HepG2 (cell line): ENCODE measurements around the gene PVALB. TPM values are rescaled to one million over a fixed set of nuclear protein-coding genes. Genes with fewer than 3 reads are reported as not detected.
A peak's percentile ranks its signal among the peaks of the same experiment; 100 is the strongest.

Experiments used
- ATAC-seq: fragments of 200-7000 bp; cut with Tn5 transposase; 3 replicates; pipeline ENCODE4 v1.9.1; 2020; ENCODE audit warnings: mild to moderate bottlenecking, moderate library complexity
- Bru-seq: library from RNA; stranded (reverse); fragments of 400-500 nt; gene quantifications from one replicate; lab custom pipeline; 2021; lab: Mats Ljungman, UMichigan
- BruChase-seq, 2 experiments: library from RNA; stranded (reverse); fragments of 400-500 nt; gene quantifications; one replicate each; lab custom pipeline; 2021; lab: Mats Ljungman, UMichigan
- BruUV-seq: library from RNA; stranded (reverse); fragments of 400-500 nt; replicated peaks from 2 replicates; lab custom pipeline; 2021; lab: Mats Ljungman, UMichigan
- CTCF ChIA-PET: fragments of 300-600 bp; formaldehyde crosslinking; extraction: SDS; loops from one replicate; lab custom pipeline; 2021; ENCODE audit warnings: low total read pairs, inconsistent platforms, low intra/inter-chr PET ratio; lab: Yijun Ruan, JAX
- POLR2A ChIA-PET: fragments of 350-600 bp; sonication (Branson Sonifier 250); formaldehyde crosslinking; loops from one replicate; lab custom pipeline; 2020; ENCODE audit warnings: antibody characterized with exemption, inconsistent platforms; lab: Yijun Ruan, JAX
- DNase-seq: peaks from one replicate; pipeline ENCODE4 v3.0.0-alpha.2; 2015; ENCODE audit warnings: low spot score
- FAIRE-seq: peaks from 3 replicates; lab custom pipeline; 2011; peaks lifted over from hg19 to GRCh38; lab: Jason Lieb, UNC
- H2AFZ ChIP-seq: one replicate; pipeline ENCODE4 v1.6.1; 2011; ENCODE audit warnings: low read length, inconsistent platforms
- H3K27ac ChIP-seq: fragments of 300-600 bp; 3 replicates; pipeline ENCODE4 v1.8.0; 2011; ENCODE audit warnings: mixed run types, mild to moderate bottlenecking, mixed read lengths, low read length, inconsistent platforms; ENCODE audit not compliant: insufficient read depth; ENCODE audit errors: extremely low read length
- H3K27me3 ChIP-seq, 2 experiments: fragments of 200-600 bp in 1 of 2; 2 replicates in 1 of 2; 3 replicates in 1 of 2; pipeline versions ENCODE4 v1.6.0 to v1.8.0; 2011; ENCODE audit warnings: low read length in 2 of 2, mild to moderate bottlenecking in 2 of 2, moderate library complexity in 2 of 2, inconsistent platforms in 1 of 2; ENCODE audit not compliant: insufficient read depth in 2 of 2, control insufficient read depth in 1 of 2
- H3K36me3 ChIP-seq, 2 experiments: fragments of 200-600 bp in 1 of 2; replicated peaks in 1 of 2; 2 replicates in 1 of 2; 3 replicates in 1 of 2; pipeline versions ENCODE4 v1.5.1 to v1.8.0; 2011; ENCODE audit warnings: low read length in 2 of 2, inconsistent platforms in 1 of 2; ENCODE audit not compliant: insufficient read depth in 2 of 2, control insufficient read depth in 1 of 2
- H3K4me1 ChIP-seq: 2 replicates; pipeline ENCODE4 v1.5.1; 2012; ENCODE audit warnings: low read length, inconsistent platforms; ENCODE audit not compliant: insufficient read depth
- H3K4me2 ChIP-seq: 2 replicates; pipeline ENCODE4 v1.6.0; 2011; ENCODE audit warnings: low read depth, low read length, inconsistent platforms
- H3K4me3 ChIP-seq, 3 experiments: fragments of 200-600 bp in 1 of 3; sonication (generic), shearing (Covaris generic) in 1 of 3; replicated peaks in 1 of 3; 2 replicates each; pipeline ENCODE4 v1.5.1; 2011 to 2016; ENCODE audit warnings: low read length in 3 of 3, inconsistent platforms in 2 of 3, low read depth in 2 of 3, mild to moderate bottlenecking in 2 of 3, control low read depth in 1 of 3, mixed read lengths in 1 of 3; ENCODE audit not compliant: insufficient read depth in 1 of 3
- H3K79me2 ChIP-seq: one replicate; pipeline ENCODE4 v1.6.1; 2011; ENCODE audit warnings: low read length, inconsistent platforms; ENCODE audit not compliant: insufficient read depth
- H3K9ac ChIP-seq: 2 replicates; pipeline ENCODE4 v1.6.0; 2011; ENCODE audit warnings: mild to moderate bottlenecking, low read depth, low read length, inconsistent platforms; ENCODE audit not compliant: insufficient read depth
- H3K9me3 ChIP-seq: 2 replicates; pipeline ENCODE4 v1.5.1; 2012; ENCODE audit warnings: mild to moderate bottlenecking, low read length
- H4K20me1 ChIP-seq: 2 replicates; pipeline ENCODE4 v1.6.0; 2011; ENCODE audit warnings: inconsistent platforms, mild to moderate bottlenecking, low read length, moderate library complexity; ENCODE audit not compliant: insufficient read depth
- ATF6 ChIP-seq: sonication (generic); formaldehyde crosslinking; conservative IDR thresholded peaks from 2 replicates; pipeline ENCODE4 v1.4.0; 2020; ENCODE audit warnings: missing genetic modification reagents
- HOXA3 ChIP-seq: sonication (generic); formaldehyde crosslinking; IDR thresholded peaks from 2 replicates; pipeline ENCODE4 v1.5.0; 2020; ENCODE audit warnings: missing genetic modification reagents
- NFE2L2 ChIP-seq: fragments of 150-350 bp; IDR thresholded peaks from 2 replicates; pipeline ENCODE4 v1.6.1; 2014; ENCODE audit warnings: low read length
- RAD21 ChIP-seq: fragments of 450-650 bp; formaldehyde crosslinking; IDR thresholded peaks from 2 replicates; pipeline ENCODE4 v1.5.0; 2020; ENCODE audit warnings: mild to moderate bottlenecking
- TCF12 ChIP-seq, 2 experiments: fragments of 450-650 bp in 1 of 2; sonication (generic) in 1 of 2; formaldehyde crosslinking in 1 of 2; IDR thresholded peaks; 2 replicates each; pipeline versions ENCODE4 v1.6.1 to v1.8.0; 2017 to 2022; ENCODE audit warnings: antibody characterized with exemption in 1 of 2, mild to moderate bottlenecking in 1 of 2, missing genetic modification reagents in 1 of 2, moderate library complexity in 1 of 2
- ZBTB14 ChIP-seq: sonication (generic); formaldehyde crosslinking; IDR thresholded peaks from 2 replicates; pipeline ENCODE4 v1.4.0; 2020; ENCODE audit warnings: missing genetic modification reagents
- ZBTB3 ChIP-seq: sonication (generic); formaldehyde crosslinking; IDR thresholded peaks from 2 replicates; pipeline ENCODE4 v1.4.0; 2020; ENCODE audit warnings: low read depth, mild to moderate bottlenecking, moderate library complexity, missing genetic modification reagents, borderline replicate concordance
- ZNF800 ChIP-seq: sonication (generic); formaldehyde crosslinking; IDR thresholded peaks from 2 replicates; pipeline ENCODE4 v1.4.0; 2020; ENCODE audit warnings: missing genetic modification reagents
- WGBS: methylation state at CpG from one replicate; pipeline ENCODE4 v1.1.6; 2017; ENCODE audit warnings: low lambda C conversion rate; 5-methylcytosine and 5-hydroxymethylcytosine counted together
- in situ Hi-C: cut with HindIII; loops from 2 replicates; pipeline ENCODE4 v1.10.0; 2017; ENCODE audit warnings: low pct_unique_long_range_greater_than_20kb; ENCODE audit not compliant: extremely low pct_ligation_motif_present
- intact Hi-C: fragments of 100-400 bp; cut with micrococcal nuclease; formaldehyde crosslinking; loops from one replicate; pipeline ENCODE4 v1.10.0; 2022; ENCODE audit not compliant: unreplicated experiment
- long read RNA-seq, 2 experiments: library from RNA in 1 of 2; library from polyadenylated mRNA in 1 of 2; stranded (forward) in 1 of 2; unstranded in 1 of 2; transcript quantifications; one replicate each; pipeline ENCODE4 v2.0.0, GENCODE V29; 2019 to 2022
- polyA minus RNA-seq, 3 experiments: library from RNA; depleted of rRNA, polyadenylated mRNA; stranded (reverse); fragments of >200 nt; gene quantifications; 2 replicates each; pipeline ENCODE4 v1.2.3, GENCODE V29; 2011; ENCODE audit warnings: low replicate concordance in 1 of 3
- polyA plus RNA-seq, 8 experiments: library from polyadenylated mRNA; depleted of rRNA in 3 of 8; stranded (reverse) in 7 of 8; unstranded in 1 of 8; fragments of >200 nt; fragmentation: Illumina TruSeq in 4 of 8; extraction: Trizol in 4 of 8; gene quantifications; 2 replicates each; pipeline versions ENCODE4 v1.2.1 to v1.2.3, GENCODE V29; 2011 to 2016; ENCODE audit warnings: low read depth in 4 of 8, missing spikeins in 1 of 8, mixed read lengths in 1 of 8; ENCODE audit not compliant: insufficient read depth in 1 of 8
- total RNA-seq, 5 experiments: library from RNA; depleted of rRNA; stranded (reverse); fragments of >200 nt; fragmentation: Illumina TruSeq; extraction: Trizol; gene quantifications; 2 replicates each; pipeline ENCODE4 v1.2.3, GENCODE V29; 2016; ENCODE audit warnings: low read depth in 1 of 5

Gene PVALB
- total RNA-seq (2016; rRNA removed; fragmentation: Illumina TruSeq; extraction: Trizol) (not detected in 2 replicates), polyA plus RNA-seq (2011; rRNA removed) (not detected in 2 replicates), polyA minus RNA-seq (2011; rRNA and poly(A)+ RNA removed; ENCODE audit: low replicate concordance) (not detected in 2 replicates), Bru-seq, nascent RNA (not detected), BruChase-seq, experiment 1, labeled RNA remaining after a 6-hour chase (not detected), BruChase-seq, experiment 2, labeled RNA remaining after a 2-hour chase (not detected)
- not detected in 2 replicates for total RNA-seq (2016; cell fraction: cytosol; rRNA removed; fragmentation: Illumina TruSeq; extraction: Trizol; ENCODE audit: low read depth)
- total RNA-seq (2016; cell fraction: insoluble cytoplasmic fraction; rRNA removed; fragmentation: Illumina TruSeq; extraction: Trizol) = not detected in 2 replicates
- not detected in 2 replicates for total RNA-seq (2016; cell fraction: membrane; rRNA removed; fragmentation: Illumina TruSeq; extraction: Trizol)
- total RNA-seq (2016; cell fraction: nucleus; rRNA removed; fragmentation: Illumina TruSeq; extraction: Trizol) = not detected in 2 replicates
- not detected in 2 replicates for polyA plus RNA-seq (2011; cell fraction: cytosol; rRNA removed)
- not detected in 2 replicates for polyA plus RNA-seq (2011; cell fraction: nucleus; rRNA removed)
- not detected in 2 replicates for polyA plus RNA-seq (2012)
- polyA plus RNA-seq (2016; cell fraction: cytosol; fragmentation: Illumina TruSeq; extraction: Trizol; ENCODE audit: low read depth) = not detected in 2 replicates
- not detected in 2 replicates for polyA plus RNA-seq (2016; cell fraction: insoluble cytoplasmic fraction; fragmentation: Illumina TruSeq; extraction: Trizol; ENCODE audit: low read depth)
- polyA plus RNA-seq (2016; cell fraction: membrane; fragmentation: Illumina TruSeq; extraction: Trizol; ENCODE audit: low read depth) = not detected in 2 replicates
- polyA plus RNA-seq (2016; cell fraction: nucleus; fragmentation: Illumina TruSeq; extraction: Trizol; ENCODE audit: insufficient read depth, low read depth) = not detected in 2 replicates
- polyA minus RNA-seq (2011; cell fraction: cytosol; rRNA and poly(A)+ RNA removed) = not detected in 2 replicates
- polyA minus RNA-seq (2011; cell fraction: nucleus; rRNA and poly(A)+ RNA removed) = not detected in 2 replicates
- long read RNA-seq, experiment 1 = 0 reads
- long read RNA-seq, experiment 2 = 0 reads

- H4K20me1 ChIP-seq = no peaks in the 10 kb centered on the region
- H3K36me3 ChIP-seq = no peaks in the 10 kb centered on the region
- peak; percentile 91 for ATAC-seq
- peaks cover 5 to 69% of the 10 kb centered on the region in 2 experiments; a peak in 4 of 5 replicates for H3K27me3 ChIP-seq
- no peak within 1 kb of the TSS for H3K27ac ChIP-seq
- no peak within 1 kb of the TSS for H3K4me3 ChIP-seq
- no peak for FAIRE-seq
- no peak within 1 kb of the TSS for H3K9ac ChIP-seq
- in situ Hi-C loops = no loop called here
- intact Hi-C loops = no loop called here
- 0 out of 2 replicates have a peak within 1 kb of the TSS, but pooled peaks have one; percentile 8 for H3K4me2 ChIP-seq
- no peaks in the 10 kb centered on the region for H3K79me2 ChIP-seq
- no TSS peak for BruUV-seq
- 26% methylated on average over 23 of the region's 75 CpGs for WGBS
- no peak for DNase-seq
- no peaks in the 10 kb centered on the region for H3K4me1 ChIP-seq
- POLR2A ChIA-PET = no interaction called here
- H2AFZ ChIP-seq = no peak within 1 kb of the TSS
- CTCF ChIA-PET = no interaction called here
- no peaks in the 10 kb centered on the region for H3K9me3 ChIP-seq
- TF ChIP-seq ZNF800 (CRISPR knock-in tag) (peak; percentile 87), HOXA3 (0 out of 2 replicates have a peak, but pooled peaks have one; percentile 19), TCF12 (IDR thresholded peaks at IDR 0.05) (no peak), TCF12 (CRISPR knock-in tag; IDR thresholded peaks at IDR 0.05) (no peak), ZBTB3 (CRISPR knock-in tag) (no peak), NFE2L2 (no peak), ZBTB14 (CRISPR knock-in tag) (peak; percentile 58), ATF6 (no peak), RAD21 (CRISPR knock-in tag) (0 out of 2 replicates have a peak, but pooled peaks have one; percentile 17)
Observed at GRCh38 chr22:36816636-36817524, at the start of gene PVALB. Gene PVALB (minus strand): TSS chr22:36817035. CDS start chr22:36817005, 30 bp downstream.
